ENCODE data around the gene C1QTNF7. TPM values are rescaled to one million over a fixed set of nuclear protein-coding genes. Genes with fewer than 3 reads are reported as not detected.

C1QTNF7 gene
- total RNA-seq, 4 donors from 2014 or later = 21.1 to 52.1 (median 37.6) TPM

GRCh38 chr4:15476396-15476795, 48.6 kb downstream of the C1QTNF7 start:
- Histone ChIP-seq H3K27ac (peak overlapping the region in 1 of 4 donors; percentile 47), H3K9me3 (no peaks in the 10 kb centered on the region), H3K4me3 (no peak overlapping the region), H3K36me3 (peaks cover 0 to 44% of the 10 kb centered on the region in 2 donors), H3K27me3 (no peaks in the 10 kb centered on the region), H3K4me1 (peaks cover 0 to 56% (median 17%) of the 10 kb centered on the region in 3 donors)
- 95 to 100% methylated on average over 3 to 5 of the region's 5 CpGs for WGBS, 2 donors (ENCODE audit: low coverage in 1 of 2)
- no peak for ATAC-seq
- TF ChIP-seq CTCF (IDR thresholded peaks at IDR 0.05) (no peak), POLR2A (IDR thresholded peaks at IDR 0.05) (no peak)

GRCh38 chr4:15478724-15479088, 50.9 kb downstream of the C1QTNF7 start:
- Histone ChIP-seq H3K4me3 (no peak overlapping the region), H3K27ac (peak overlapping the region in 2 of 4 donors; percentile 77 to 86), H3K27me3 (no peaks in the 10 kb centered on the region), H3K9me3 (no peaks in the 10 kb centered on the region), H3K36me3 (peaks cover 0 to 67% of the 10 kb centered on the region in 2 donors), H3K4me1 (peaks cover 0 to 51% (median 9%) of the 10 kb centered on the region in 3 donors)
- TF ChIP-seq POLR2A (IDR thresholded peaks at IDR 0.05) = no peak
- no peak for TF ChIP-seq EP300 (IDR thresholded peaks at IDR 0.05)
- no peak for TF ChIP-seq POLR2AphosphoS5 (IDR thresholded peaks at IDR 0.05)
- no peak for TF ChIP-seq CTCF (IDR thresholded peaks at IDR 0.05)
- 77 to 100% methylated on average over 1 to 4 of the region's 5 CpGs for WGBS, 2 donors (ENCODE audit: low coverage in 1 of 2)
- ATAC-seq = no peak

- 3 to 37% methylated on average over 5 of the region's 11 CpGs for WGBS, 2 donors (ENCODE audit: low coverage in 1 of 2)
- Histone ChIP-seq H3K36me3 (peaks cover 0 to 73% of the 10 kb centered on the region in 2 donors), H3K27ac (peak overlapping the region; percentile 71 to 86 (median 76)), H3K27me3 (no peaks in the 10 kb centered on the region), H3K4me1 (peaks cover 0 to 46% (median 9%) of the 10 kb centered on the region in 3 donors), H3K4me3 (peak overlapping the region; percentile 52 to 65), H3K9me3 (no peaks in the 10 kb centered on the region)
- ATAC-seq = peak; percentile 81
- no peak for TF ChIP-seq EP300 (IDR thresholded peaks at IDR 0.05)
- TF ChIP-seq POLR2AphosphoS5 (IDR thresholded peaks at IDR 0.05) = peak; percentile 35
- no peak for TF ChIP-seq POLR2A (IDR thresholded peaks at IDR 0.05)
- TF ChIP-seq CTCF (IDR thresholded peaks at IDR 0.05) = peak; percentile 51 to 75 (median 74)
These were observed 51.5 kb downstream of the C1QTNF7 start for GRCh38 chr4:15479089-15479912.

- 6 to 10% methylated on average over 3 of the region's 3 CpGs for WGBS, 2 donors (ENCODE audit: low coverage in 1 of 2)
- Histone ChIP-seq H3K27ac (peak overlapping the region; percentile 71 to 86 (median 76)), H3K4me1 (peaks cover 0 to 46% (median 9%) of the 10 kb centered on the region in 3 donors), H3K27me3 (no peaks in the 10 kb centered on the region), H3K9me3 (peaks cover 0 to 2% (median 0%) of the 10 kb centered on the region in 3 donors), H3K4me3 (peak overlapping the region; percentile 52 to 65), H3K36me3 (peaks cover 0 to 78% of the 10 kb centered on the region in 2 donors)
- peak; percentile 38 for ATAC-seq
- TF ChIP-seq CTCF (IDR thresholded peaks at IDR 0.05) (no peak), POLR2AphosphoS5 (IDR thresholded peaks at IDR 0.05) (no peak), POLR2A (IDR thresholded peaks at IDR 0.05) (no peak), EP300 (IDR thresholded peaks at IDR 0.05) (no peak)
These were observed 52.0 kb downstream of the C1QTNF7 start for GRCh38 chr4:15479913-15480185.
